Measurements from ENCODE around the gene GRID2. TPM values are rescaled to one million over a fixed set of nuclear protein-coding genes. Genes with fewer than 3 reads are reported as not detected.

Gene GRID2
- total RNA-seq, 2 experiments from 2014 or later, result not detected

GRCh38 chr4:92514627-92515026, 210.9 kb downstream of the GRID2 start:
- Mint-ChIP-seq H3K4me1 (no peaks in the 10 kb centered on the region), H3K36me3 (no peaks in the 10 kb centered on the region), H3K27me3 (no peaks in the 10 kb centered on the region), H3K9me3 (peaks cover 6% of the 10 kb centered on the region), H3K27ac (no peak overlapping the region), H3K4me3 (no peak overlapping the region)
- DNase-seq, result no peak

- no peak overlapping the region for H3K27ac Mint-ChIP-seq
- no peak overlapping the region for H3K4me3 Mint-ChIP-seq
Observed at GRCh38 chr4:92516450-92516849, 212.7 kb downstream of the GRID2 start.

GRCh38 chr4:92519727-92520126, 216.0 kb downstream of the GRID2 start:
- no peak for DNase-seq
- Mint-ChIP-seq H3K4me3 (no peak overlapping the region), H3K27me3 (no peaks in the 10 kb centered on the region), H3K4me1 (no peaks in the 10 kb centered on the region), H3K36me3 (no peaks in the 10 kb centered on the region), H3K27ac (no peak overlapping the region), H3K9me3 (peaks cover 2% of the 10 kb centered on the region)

More at GRCh38 chr4:92516450-92516849, 212.7 kb downstream of the GRID2 start:
- H3K36me3 Mint-ChIP-seq, result no peaks in the 10 kb centered on the region
- peaks cover 6% of the 10 kb centered on the region for H3K9me3 Mint-ChIP-seq
- no peak for DNase-seq
- H3K27me3 Mint-ChIP-seq, result no peaks in the 10 kb centered on the region
- no peaks in the 10 kb centered on the region for H3K4me1 Mint-ChIP-seq

- no peak for DNase-seq
- Mint-ChIP-seq H3K27ac (no peak overlapping the region), H3K27me3 (no peaks in the 10 kb centered on the region), H3K36me3 (no peaks in the 10 kb centered on the region), H3K4me1 (no peaks in the 10 kb centered on the region), H3K4me3 (no peak overlapping the region), H3K9me3 (peaks cover 2% of the 10 kb centered on the region)
Observed at GRCh38 chr4:92520563-92520962, 216.8 kb downstream of the GRID2 start.

- no peaks in the 10 kb centered on the region for H3K4me1 Mint-ChIP-seq
- H3K36me3 Mint-ChIP-seq, result no peaks in the 10 kb centered on the region
- H3K4me3 Mint-ChIP-seq, result no peak overlapping the region
- no peak for DNase-seq
- no peak overlapping the region for H3K27ac Mint-ChIP-seq
- no peaks in the 10 kb centered on the region for H3K27me3 Mint-ChIP-seq
- peaks cover 2% of the 10 kb centered on the region for H3K9me3 Mint-ChIP-seq
Observed at GRCh38 chr4:92521941-92522340, 218.2 kb downstream of the GRID2 start.

- no peaks in the 10 kb centered on the region for H3K27me3 Mint-ChIP-seq
- H3K36me3 Mint-ChIP-seq, result no peaks in the 10 kb centered on the region
- H3K27ac Mint-ChIP-seq, result no peak overlapping the region
- DNase-seq, result no peak
- H3K4me3 Mint-ChIP-seq, result no peak overlapping the region
- H3K9me3 Mint-ChIP-seq, result peaks cover 2% of the 10 kb centered on the region
- H3K4me1 Mint-ChIP-seq, result no peaks in the 10 kb centered on the region
Observed at GRCh38 chr4:92522356-92522755, 218.6 kb downstream of the GRID2 start.

GRCh38 chr4:92524131-92524530, 220.4 kb downstream of the GRID2 start:
- Mint-ChIP-seq H3K27ac (no peak overlapping the region), H3K27me3 (no peaks in the 10 kb centered on the region), H3K9me3 (peaks cover 3% of the 10 kb centered on the region), H3K36me3 (no peaks in the 10 kb centered on the region), H3K4me3 (no peak overlapping the region), H3K4me1 (no peaks in the 10 kb centered on the region)
- DNase-seq, result no peak

GRCh38 chr4:92528541-92528940, 224.8 kb downstream of the GRID2 start:
- H3K36me3 Mint-ChIP-seq, result no peaks in the 10 kb centered on the region
- no peak overlapping the region for H3K4me3 Mint-ChIP-seq
- H3K4me1 Mint-ChIP-seq, result no peaks in the 10 kb centered on the region
- H3K27ac Mint-ChIP-seq, result no peak overlapping the region
- H3K27me3 Mint-ChIP-seq, result no peaks in the 10 kb centered on the region
- no peak for DNase-seq
- H3K9me3 Mint-ChIP-seq, result peaks cover 7% of the 10 kb centered on the region

GRCh38 chr4:92529510-92529909, 225.7 kb downstream of the GRID2 start:
- no peaks in the 10 kb centered on the region for H3K36me3 Mint-ChIP-seq
- H3K27me3 Mint-ChIP-seq, result no peaks in the 10 kb centered on the region
- no peak for DNase-seq
- no peaks in the 10 kb centered on the region for H3K4me1 Mint-ChIP-seq
- peaks cover 7% of the 10 kb centered on the region for H3K9me3 Mint-ChIP-seq
- H3K27ac Mint-ChIP-seq, result no peak overlapping the region
- no peak overlapping the region for H3K4me3 Mint-ChIP-seq

- Mint-ChIP-seq H3K9me3 (peaks cover 2% of the 10 kb centered on the region), H3K4me3 (no peak overlapping the region), H3K36me3 (no peaks in the 10 kb centered on the region), H3K27me3 (no peaks in the 10 kb centered on the region), H3K4me1 (no peaks in the 10 kb centered on the region), H3K27ac (no peak overlapping the region)
- DNase-seq, result no peak
Observed at GRCh38 chr4:92535599-92535998, 231.8 kb downstream of the GRID2 start.

- H3K4me3 Mint-ChIP-seq, result no peak overlapping the region
- no peak for DNase-seq
- H3K9me3 Mint-ChIP-seq, result peaks cover 4% of the 10 kb centered on the region
- H3K27ac Mint-ChIP-seq, result no peak overlapping the region
- no peaks in the 10 kb centered on the region for H3K36me3 Mint-ChIP-seq
- H3K4me1 Mint-ChIP-seq, result no peaks in the 10 kb centered on the region
- no peaks in the 10 kb centered on the region for H3K27me3 Mint-ChIP-seq
Observed at GRCh38 chr4:92551616-92552015, 247.8 kb downstream of the GRID2 start.

GRCh38 chr4:92566269-92566668, 262.5 kb downstream of the GRID2 start:
- Mint-ChIP-seq H3K27ac (no peak overlapping the region), H3K4me1 (no peaks in the 10 kb centered on the region), H3K36me3 (no peaks in the 10 kb centered on the region), H3K27me3 (no peaks in the 10 kb centered on the region), H3K9me3 (peaks cover 14% of the 10 kb centered on the region), H3K4me3 (no peak overlapping the region)
- DNase-seq, result no peak

GRCh38 chr4:92580816-92581215, 277.1 kb downstream of the GRID2 start:
- no peaks in the 10 kb centered on the region for H3K36me3 Mint-ChIP-seq

GRCh38 chr4:92599044-92599443, 295.3 kb downstream of the GRID2 start:
- no peaks in the 10 kb centered on the region for H3K36me3 Mint-ChIP-seq

More at GRCh38 chr4:92580816-92581215, 277.1 kb downstream of the GRID2 start:
- H3K27me3 Mint-ChIP-seq, result no peaks in the 10 kb centered on the region
- H3K9me3 Mint-ChIP-seq, result peaks cover 4% of the 10 kb centered on the region
- no peaks in the 10 kb centered on the region for H3K4me1 Mint-ChIP-seq
- DNase-seq, result no peak
- H3K27ac Mint-ChIP-seq, result no peak overlapping the region
- H3K4me3 Mint-ChIP-seq, result no peak overlapping the region

GRCh38 chr4:92600638-92601037, 296.9 kb downstream of the GRID2 start:
- Mint-ChIP-seq H3K4me3 (no peak overlapping the region), H3K9me3 (peaks cover 2% of the 10 kb centered on the region), H3K27me3 (no peaks in the 10 kb centered on the region), H3K36me3 (no peaks in the 10 kb centered on the region), H3K4me1 (no peaks in the 10 kb centered on the region), H3K27ac (no peak overlapping the region)
- no peak for DNase-seq

More at GRCh38 chr4:92599044-92599443, 295.3 kb downstream of the GRID2 start:
- H3K4me3 Mint-ChIP-seq, result no peak overlapping the region
- no peak for DNase-seq
- H3K27ac Mint-ChIP-seq, result no peak overlapping the region
- peaks cover 2% of the 10 kb centered on the region for H3K9me3 Mint-ChIP-seq
- no peaks in the 10 kb centered on the region for H3K4me1 Mint-ChIP-seq
- no peaks in the 10 kb centered on the region for H3K27me3 Mint-ChIP-seq

- Mint-ChIP-seq H3K4me1 (no peaks in the 10 kb centered on the region), H3K4me3 (no peak overlapping the region), H3K9me3 (peaks cover 8% of the 10 kb centered on the region), H3K36me3 (no peaks in the 10 kb centered on the region), H3K27me3 (no peaks in the 10 kb centered on the region), H3K27ac (no peak overlapping the region)
- no peak for DNase-seq
Observed at GRCh38 chr4:92606227-92606626, 302.5 kb downstream of the GRID2 start.

- H3K36me3 Mint-ChIP-seq, result no peaks in the 10 kb centered on the region
- peaks cover 1% of the 10 kb centered on the region for H3K9me3 Mint-ChIP-seq
- no peak for DNase-seq
- no peaks in the 10 kb centered on the region for H3K27me3 Mint-ChIP-seq
- no peaks in the 10 kb centered on the region for H3K4me1 Mint-ChIP-seq
- no peak overlapping the region for H3K4me3 Mint-ChIP-seq
- H3K27ac Mint-ChIP-seq, result no peak overlapping the region
Observed at GRCh38 chr4:92615049-92615448, 311.3 kb downstream of the GRID2 start.

Data from activated naive CD8-positive, alpha-beta T cell treated with anti-CD3 and anti-CD28 coated beads for 36 hours (primary cell).